Muscle of arm (tissue), 12 donors: ENCODE results near the gene ITIH4. TPM values are rescaled to one million over a fixed set of nuclear protein-coding genes. Genes with fewer than 3 reads are reported as not detected.

Experiments
- DNase-seq: peaks from one replicate; pipeline ENCODE4 v3.0.0-alpha.2; 2013
- polyA plus RNA-seq, 12 donors: library from polyadenylated mRNA; unstranded; fragments of 120-200 nt; gene quantifications; one replicate each; pipeline ENCODE4 v1.2.1, GENCODE V29; 2013; ENCODE audit not compliant: insufficient read length in 12 of 12

ITIH4 gene
- polyA plus RNA-seq, 12 donors: 8.0 to 42.4 (median 29.6) TPM; not detected in 1

DNA sequence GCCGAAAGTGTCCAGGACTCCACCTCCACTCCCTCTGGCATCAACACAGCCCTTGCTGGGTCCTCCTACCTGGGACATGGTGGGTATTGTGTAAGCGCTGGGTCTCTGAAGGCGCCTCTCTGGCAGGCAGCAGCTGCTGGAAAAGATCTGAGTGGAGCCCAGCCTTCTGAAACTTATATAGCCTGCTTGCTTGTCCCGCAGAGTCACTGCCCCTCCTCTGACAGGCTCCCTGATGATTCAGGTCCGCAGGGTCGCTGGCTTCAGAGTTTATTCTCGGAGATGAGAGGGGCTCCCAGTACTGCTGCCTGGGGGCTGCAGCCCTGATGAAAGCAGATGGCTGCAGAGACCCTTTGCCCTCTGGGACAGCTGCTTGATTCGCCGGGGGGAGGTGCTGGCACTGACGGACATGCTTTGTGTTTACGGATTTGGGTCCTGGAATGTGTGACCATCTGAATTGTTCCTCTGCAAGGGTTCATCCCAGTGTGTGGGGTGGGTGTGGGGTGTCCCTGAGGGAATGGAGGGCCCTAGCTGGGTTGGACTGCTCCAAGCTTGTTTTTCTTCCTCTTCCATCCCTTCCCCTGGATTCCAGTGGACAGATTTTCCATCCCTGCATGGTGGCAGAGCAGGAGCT lies 4.5 kb upstream of the ITIH4 start, which contains the start of gene MUSTN1:
MUSTN1 (minus strand) TSS at position 149 of the 631 bp plus-strand sequence; CDS start at position 78, 71 bp downstream.
- peak; percentile 48 for DNase-seq

DNA sequence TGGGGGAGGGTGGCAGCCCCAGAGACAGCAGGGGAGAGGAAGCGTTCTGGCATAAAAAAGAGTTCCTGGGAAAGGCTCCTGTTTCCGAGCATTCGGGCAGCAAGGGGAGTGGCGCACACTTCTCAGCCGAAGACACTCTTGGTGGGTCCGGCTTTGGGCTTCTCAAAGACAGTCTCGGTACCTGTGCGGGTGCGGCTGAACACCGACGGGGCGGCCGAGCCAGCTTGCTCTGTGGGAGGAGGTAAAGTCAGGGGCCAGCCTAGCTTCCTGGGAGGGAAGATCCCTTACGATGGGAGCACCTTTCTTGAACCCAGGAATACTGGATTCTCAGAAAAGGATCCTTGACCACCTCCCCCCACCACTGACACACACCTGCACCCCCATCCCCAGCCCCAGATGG lies 2.7 kb upstream of the ITIH4 start:
- DNase-seq: no peak

- DNase-seq: peak; percentile 31
Measured at GRCh38 chr3:52831500-52832301, 1.2 kb upstream of the ITIH4 start.

DNA sequence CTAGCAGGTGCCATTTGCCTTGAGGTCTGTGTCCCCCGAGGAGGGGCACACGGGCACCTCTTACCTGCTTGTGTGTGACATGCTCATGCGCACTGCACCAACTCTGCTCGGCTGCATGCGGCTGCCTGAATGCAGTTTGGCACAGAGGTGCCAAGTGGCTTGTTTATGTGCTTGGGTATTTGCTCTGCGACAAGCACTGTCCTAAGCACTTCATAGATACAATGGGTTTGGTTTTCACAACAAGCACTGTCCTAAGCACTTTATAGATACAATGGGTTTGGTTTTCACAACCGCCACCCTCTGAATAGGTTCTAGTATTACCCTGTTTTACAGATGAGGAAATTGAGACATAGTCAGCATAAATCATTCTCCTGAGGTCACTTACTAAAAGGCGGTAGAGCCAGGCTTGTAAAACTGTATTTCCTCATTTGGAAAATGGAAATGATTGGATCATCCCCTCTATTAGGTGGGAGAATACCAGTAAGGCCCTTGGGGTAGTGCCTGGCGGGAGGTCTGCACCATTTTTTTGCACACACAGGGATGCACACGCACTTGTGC lies 487 bp downstream of the ITIH4 start:
- DNase-seq: no peak

DNA sequence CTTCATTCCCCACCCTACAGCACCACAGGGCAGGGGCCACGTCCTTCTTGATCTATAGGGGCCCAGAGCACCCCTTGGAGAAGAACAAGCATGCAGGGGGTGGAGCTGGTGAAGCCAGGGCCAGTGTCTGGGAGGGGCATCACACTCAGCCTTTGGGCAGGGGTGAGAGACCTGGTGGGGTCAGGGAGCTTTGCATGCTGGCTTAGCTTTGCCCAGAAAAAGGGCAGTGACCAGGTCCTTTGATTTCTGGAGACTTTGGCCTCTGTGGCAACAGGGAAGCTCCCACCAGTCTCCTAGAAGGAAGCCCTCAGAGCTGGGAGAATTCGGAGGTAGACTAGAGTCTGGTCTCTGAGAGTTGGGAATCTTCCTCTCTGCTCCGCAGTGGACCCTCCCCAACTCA lies 990 bp downstream of the ITIH4 start:
- DNase-seq: no peak

DNA sequence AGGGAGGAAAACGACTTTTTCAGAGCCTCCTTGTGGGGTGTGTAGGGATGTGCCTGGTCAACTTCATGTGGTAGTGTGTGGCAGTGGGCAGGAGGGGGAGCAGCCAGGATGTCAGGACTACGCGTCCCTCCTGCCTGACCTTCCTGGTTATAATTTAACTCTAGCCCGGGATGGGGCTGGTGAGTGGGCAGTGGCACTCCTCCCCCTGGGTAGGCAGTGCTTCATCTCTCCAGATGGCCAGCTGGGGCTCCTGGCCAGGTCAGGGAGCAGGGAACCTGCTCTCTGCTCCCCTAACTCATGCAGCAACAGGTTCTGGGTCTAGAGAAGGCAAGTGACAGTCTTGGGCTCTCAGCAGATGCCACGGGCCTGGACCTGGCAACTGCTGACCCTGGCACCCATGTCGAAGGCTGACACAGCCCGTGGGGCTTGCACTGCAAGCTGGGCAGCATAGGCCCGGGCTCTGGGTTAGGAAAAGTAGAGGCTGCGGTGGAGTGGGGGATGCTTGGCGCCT lies 2.6 kb downstream of the ITIH4 start:
- no peak for DNase-seq

- DNase-seq: no peak
Measured at GRCh38 chr3:52827441-52827840, 3.0 kb downstream of the ITIH4 start.

GRCh38 chr3:52824037-52824436 lies 6.4 kb downstream of the ITIH4 start:
- DNase-seq: no peak

DNA sequence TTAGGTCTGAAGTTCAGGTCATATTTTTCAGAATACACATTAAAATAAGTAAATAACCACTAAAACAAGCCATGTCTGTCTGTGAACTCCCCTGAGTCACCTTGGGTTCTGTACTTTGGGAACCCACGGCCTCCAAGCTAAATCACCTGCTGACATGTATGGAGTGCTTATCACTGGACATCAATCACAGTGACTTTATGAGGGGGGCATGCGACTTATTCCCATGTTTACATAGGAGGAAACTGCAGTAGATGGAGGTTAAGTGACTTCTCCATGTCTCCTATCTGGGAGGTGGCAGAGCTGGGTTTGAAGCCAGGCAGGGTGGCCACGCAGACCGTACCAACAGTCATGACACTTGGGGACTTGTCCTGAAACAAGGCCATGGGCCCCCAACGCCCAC lies 8.1 kb downstream of the ITIH4 start:
- no peak for DNase-seq

- no peak for DNase-seq
Measured at GRCh38 chr3:52820736-52821135, 9.7 kb downstream of the ITIH4 start.

- DNase-seq: no peak
Measured at GRCh38 chr3:52819936-52820335, 10.5 kb downstream of the ITIH4 start.

DNA sequence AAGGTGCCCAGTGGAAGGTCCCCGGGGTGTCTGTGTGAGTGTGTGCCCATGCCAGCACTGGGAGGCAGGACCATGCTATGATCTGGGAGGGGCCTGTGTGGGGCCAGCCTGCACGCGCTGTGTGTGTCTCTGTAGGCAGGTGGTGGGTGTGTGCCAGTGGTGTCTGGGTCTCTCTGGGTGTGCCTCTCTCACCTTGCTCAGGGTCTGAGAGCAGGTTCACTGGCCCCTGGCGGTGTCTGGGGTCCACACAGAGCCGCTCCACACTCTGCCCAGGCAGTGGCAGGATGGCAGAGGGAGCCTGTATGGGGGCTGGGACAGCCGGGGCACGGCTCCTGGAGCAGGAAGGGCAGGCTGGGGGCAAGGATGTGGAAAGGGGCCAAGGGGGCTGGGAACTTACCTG lies 12.6 kb downstream of the ITIH4 start:
- no peak for DNase-seq

DNA sequence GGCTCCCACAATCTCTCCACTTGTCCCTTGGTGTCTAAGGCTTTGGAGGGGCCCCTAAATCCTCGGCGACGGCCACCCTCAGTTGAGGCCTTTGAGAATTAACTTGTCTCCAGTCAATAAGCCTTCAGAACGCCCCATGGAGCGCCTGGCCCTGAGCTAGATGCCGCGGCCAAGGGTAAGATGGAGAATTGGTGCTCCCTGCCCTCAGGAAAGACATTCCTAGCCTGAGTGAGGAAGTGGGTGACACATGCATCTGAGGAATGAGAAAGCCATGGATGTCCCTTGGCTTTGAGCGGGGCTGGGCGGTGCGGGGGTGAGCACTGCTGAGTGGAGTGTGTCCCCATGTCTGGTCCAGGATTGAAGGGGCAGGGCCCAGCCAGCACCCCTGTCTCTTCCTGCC lies 13.3 kb downstream of the ITIH4 start:
- no peak for DNase-seq

DNA sequence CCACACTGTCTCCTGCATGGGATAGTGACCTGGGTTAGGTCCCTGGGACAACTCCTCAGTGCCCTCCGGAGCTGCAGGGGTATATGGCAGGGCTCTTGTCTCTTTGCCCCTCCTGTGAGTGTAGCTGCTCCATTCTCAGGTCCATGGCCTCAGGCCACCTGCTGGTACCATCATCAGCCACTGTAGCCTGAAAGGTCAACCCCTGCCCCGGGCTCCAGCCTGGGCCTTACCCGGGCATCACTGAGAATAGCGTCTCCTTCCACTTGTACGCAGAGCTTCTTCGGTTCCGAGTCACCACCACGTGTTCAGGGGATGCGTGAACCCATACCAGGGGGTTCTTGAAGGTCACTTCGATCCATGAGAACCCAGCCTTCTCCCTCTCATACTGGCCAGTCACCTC lies 13.8 kb downstream of the ITIH4 start:
- no peak for DNase-seq

DNA sequence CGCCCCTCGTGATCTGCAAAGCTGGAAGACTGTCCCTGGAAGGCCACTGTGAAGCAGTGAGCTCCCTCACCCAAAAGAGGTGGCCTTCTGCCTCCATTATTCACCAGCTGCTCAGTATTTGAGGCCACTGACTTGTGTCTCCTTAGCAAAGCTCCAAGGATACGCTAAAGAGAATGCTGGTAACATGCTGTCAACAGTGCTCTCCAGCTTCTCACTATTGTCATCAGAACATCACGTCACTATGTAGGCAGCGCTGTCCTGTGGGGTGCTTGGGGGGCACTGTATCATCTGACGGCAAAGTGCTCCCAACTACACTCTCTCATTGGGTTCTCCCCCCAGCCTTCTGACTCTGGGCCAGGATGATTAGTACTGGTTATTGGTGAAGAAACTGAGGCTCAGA lies 14.3 kb downstream of the ITIH4 start:
- DNase-seq: no peak

DNA sequence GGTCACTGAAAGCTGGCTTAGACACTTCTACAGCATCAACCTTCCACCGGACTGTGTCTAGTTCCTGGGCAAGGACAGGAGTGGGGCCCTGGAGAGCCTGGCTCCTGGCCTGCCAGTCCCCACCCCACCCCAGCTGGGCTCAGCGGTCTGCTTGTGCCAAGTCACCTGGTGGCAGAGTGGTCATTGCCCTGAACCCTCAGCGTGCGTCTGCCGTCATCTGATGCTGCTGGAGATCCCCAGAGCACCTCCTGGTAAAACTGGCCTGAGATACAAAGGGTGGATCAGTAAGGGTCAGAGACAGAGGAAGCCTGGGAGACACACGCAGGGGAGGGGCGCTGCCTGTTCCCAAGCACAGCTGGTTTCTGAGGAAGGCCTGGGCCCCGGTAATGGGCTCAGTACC lies 16.7 kb downstream of the ITIH4 start:
- DNase-seq: no peak

DNA sequence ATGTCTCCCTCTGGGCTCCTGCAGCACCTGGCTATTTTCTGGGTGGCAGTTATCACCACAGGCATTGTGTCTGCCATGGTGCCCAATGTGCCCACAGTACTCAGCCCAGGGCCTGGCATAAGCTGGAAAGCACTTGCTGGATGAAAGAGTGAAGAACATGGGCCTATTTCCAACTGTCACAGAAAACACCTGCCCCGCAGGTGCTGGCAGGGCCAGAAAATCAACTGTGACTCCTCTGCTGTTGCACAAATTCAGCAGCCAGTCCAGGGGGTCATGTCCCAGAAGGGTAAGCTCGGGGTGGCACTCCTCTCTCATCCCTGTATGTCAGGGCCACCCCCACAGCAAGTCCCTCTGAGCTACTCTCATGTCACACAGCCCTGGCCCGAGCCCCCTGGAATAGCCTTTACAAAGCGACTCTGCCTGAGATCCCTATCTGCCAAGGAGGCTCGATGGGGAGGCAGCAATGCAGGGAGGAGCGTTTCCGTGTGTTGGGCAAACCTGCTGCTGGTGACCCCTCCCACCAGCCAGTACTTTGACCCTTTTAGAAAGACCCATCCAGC lies 18.9 kb downstream of the ITIH4 start:
- DNase-seq: no peak

DNA sequence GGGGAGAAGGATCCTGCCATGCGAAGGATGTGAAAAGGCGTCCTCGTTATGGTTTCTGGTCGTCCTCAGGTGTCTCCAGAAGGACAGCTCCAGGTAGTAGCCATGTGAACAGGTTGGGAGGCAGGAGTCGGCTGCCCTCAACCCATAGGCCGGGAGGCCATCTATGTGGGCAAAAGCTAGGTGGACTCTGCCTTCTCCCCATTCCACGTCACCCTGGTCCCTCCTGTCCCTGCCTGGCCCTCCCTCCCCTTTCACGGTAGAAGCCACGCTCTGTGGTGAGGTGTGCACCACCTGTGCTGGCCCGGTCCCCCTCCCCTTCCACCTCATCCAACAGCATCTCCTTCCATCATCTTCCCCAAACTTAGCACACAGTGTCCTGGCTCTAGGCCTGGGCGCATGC lies 19.5 kb downstream of the ITIH4 start:
- DNase-seq: no peak

DNA sequence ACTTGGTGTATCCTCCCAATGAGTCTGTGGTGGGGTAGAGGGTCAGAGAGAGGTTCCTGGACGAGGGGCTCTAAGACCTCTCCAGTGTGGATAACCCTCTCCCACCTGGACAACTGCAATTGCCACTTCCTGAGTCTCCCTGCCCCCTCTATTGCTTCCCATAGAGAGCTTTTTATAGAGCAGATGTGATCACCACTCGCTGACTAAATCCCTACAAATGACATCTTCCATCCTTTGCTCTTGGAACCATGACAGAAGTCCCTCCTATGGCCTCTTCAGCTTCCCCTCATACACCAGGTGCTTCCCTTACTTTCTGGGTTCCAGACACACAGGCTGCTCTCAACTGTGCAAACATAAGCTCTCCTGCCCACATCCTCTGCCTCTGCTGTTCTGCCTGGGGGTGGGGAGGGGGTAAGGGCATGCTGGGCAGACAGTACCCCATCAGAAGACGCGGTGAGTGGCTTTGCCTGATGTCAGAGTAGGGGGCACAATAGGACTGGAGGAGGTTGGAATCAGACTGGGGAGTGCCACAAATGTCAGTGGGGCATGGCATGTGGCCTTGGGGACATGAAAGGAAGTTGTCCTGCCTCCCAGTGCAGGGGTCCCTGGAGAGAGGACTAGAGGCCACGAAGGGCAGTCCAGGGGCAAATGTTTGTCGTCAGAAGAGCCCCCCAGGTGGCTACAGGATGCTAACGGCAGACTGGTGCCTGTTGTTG lies 20.7 kb downstream of the ITIH4 start:
- no peak for DNase-seq

- no peak for DNase-seq
Measured at GRCh38 chr3:52809149-52809548, 21.3 kb downstream of the ITIH4 start.

GRCh38 chr3:52805270-52806039 lies 25.0 kb downstream of the ITIH4 start:
- no peak for DNase-seq
